GM18909 (cell line): ENCODE data around the gene IGFL2.
"Not testable (repeated sequence)": the region's sequence is repeated elsewhere in the genome, so short reads cannot be mapped to it uniquely, and the experiment has no call there.

ENCODE experiments used
- ATAC-seq: cut with Tn5 transposase; IDR thresholded peaks from one replicate; pipeline ENCODE4 v1.9.1; 2021; ENCODE audit warnings: mild to moderate bottlenecking; ENCODE audit not compliant: unreplicated experiment, poor library complexity

IGFL2 gene

DNA sequence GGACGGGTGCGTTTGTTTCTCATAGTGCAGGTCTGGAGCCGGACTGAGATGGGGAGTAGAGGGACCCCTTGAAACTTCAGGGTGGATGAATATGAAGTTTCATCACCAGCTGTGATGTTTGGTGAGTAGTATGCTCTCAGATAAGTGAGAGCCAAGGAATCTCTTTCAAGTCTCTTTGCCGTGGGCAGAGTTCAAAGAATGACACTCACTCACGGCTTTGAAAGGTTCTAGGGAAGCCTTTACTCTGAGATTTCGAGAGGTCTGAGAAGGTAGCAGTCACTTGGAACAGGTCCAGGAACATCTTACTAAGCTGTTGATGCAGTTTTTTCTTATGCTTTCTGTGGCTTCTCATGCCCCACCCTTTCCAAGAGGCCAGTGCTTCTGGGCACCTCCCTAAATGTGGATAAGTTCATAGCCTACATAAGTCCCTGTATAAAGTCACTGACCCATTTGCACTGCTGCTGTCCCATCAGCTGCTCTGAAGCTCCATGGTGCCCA is at the start of gene IGFL2:
Gene IGFL2 (plus strand): TSS at position 448 of the 498 bp plus-strand sequence. CDS start 41 bp downstream, at position 489.
- no peak for ATAC-seq

GRCh38 chr19:46100344-46100743 is 47.7 kb upstream of the IGFL2 start:
- no peak for ATAC-seq

GRCh38 chr19:46101293-46101692 is 46.7 kb upstream of the IGFL2 start:
- no peak for ATAC-seq

- not testable (repeated sequence) for ATAC-seq
Observed at GRCh38 chr19:46102333-46102732, 45.7 kb upstream of the IGFL2 start.

GRCh38 chr19:46107371-46107770 is 40.7 kb upstream of the IGFL2 start:
- ATAC-seq: no peak

- no peak for ATAC-seq
Observed at GRCh38 chr19:46109876-46110275, 38.2 kb upstream of the IGFL2 start.

DNA sequence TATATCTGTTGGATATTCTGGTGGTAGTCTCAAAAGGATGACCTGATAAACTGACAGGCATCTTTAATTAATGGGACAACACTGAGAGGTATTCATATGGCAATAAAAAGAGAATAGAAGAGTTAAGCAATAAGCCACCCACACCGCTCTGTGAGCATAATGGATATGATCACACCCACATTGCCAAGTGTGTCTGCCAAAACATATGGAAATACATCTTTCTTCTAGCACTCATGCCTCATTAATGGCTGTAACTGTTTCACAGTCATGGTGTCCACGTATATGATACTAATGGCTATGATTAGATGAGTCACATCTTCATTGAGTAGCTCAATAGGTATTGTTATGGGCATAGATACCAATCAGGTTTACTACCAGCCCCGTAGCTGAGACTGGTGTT is 36.7 kb upstream of the IGFL2 start:
- ATAC-seq: no peak

- no peak for ATAC-seq
Observed at GRCh38 chr19:46112527-46112926, 35.5 kb upstream of the IGFL2 start.

DNA sequence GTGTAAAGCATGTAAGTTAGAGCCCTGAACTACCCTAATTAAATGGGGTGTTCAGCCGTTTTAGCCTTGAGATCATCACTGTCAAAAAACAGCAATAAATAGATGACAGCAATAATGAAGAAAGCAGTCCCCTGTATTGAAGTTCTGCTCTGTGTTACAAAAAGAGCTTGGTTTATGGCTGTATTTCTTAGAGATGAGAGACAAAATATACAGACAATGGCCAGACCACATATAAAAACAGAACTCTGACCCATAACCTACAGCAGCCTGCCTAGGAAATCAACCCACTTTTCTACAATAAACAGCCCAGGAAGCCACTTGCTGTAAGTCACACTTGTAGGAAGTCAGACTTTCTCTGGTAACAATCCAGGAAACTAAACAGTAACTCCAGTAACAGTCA is 34.3 kb upstream of the IGFL2 start:
- ATAC-seq: no peak

GRCh38 chr19:46115396-46116106 is 32.5 kb upstream of the IGFL2 start:
- ATAC-seq: no peak

- no peak for ATAC-seq
Observed at GRCh38 chr19:46116121-46116520, 31.9 kb upstream of the IGFL2 start.

- ATAC-seq: no peak
Observed at GRCh38 chr19:46118136-46118535, 29.9 kb upstream of the IGFL2 start.

DNA sequence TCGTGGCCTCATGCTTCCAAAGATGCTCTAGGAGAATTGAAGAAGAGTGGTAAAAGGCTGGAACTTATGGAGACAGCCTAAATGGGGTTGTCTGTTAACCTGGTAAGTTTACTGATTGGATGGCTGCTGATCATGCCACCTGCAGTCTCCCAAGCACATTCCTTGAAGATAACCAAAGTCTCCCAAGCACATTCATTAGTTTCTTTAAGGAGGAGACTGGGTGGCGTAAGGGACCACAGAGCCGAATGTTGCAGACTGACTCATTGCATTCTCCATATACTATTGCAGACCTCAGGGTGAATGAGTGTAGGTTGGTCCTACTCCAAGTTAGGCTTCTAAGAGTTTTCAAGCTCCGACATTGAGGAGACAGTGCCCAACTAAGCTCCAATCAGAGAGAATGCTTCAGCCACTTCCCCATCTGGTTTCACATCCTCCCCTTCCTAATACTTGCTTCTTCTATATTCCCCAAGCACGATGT is 23.4 kb upstream of the IGFL2 start, which contains the start of gene IGFL3:
Gene IGFL3 (minus strand): TSS at position 51 of the 478 bp plus-strand sequence. CDS start 39 bp downstream, at position 12.
- no peak for ATAC-seq

GRCh38 chr19:46125447-46125846 is 22.6 kb upstream of the IGFL2 start:
- ATAC-seq: no peak

DNA sequence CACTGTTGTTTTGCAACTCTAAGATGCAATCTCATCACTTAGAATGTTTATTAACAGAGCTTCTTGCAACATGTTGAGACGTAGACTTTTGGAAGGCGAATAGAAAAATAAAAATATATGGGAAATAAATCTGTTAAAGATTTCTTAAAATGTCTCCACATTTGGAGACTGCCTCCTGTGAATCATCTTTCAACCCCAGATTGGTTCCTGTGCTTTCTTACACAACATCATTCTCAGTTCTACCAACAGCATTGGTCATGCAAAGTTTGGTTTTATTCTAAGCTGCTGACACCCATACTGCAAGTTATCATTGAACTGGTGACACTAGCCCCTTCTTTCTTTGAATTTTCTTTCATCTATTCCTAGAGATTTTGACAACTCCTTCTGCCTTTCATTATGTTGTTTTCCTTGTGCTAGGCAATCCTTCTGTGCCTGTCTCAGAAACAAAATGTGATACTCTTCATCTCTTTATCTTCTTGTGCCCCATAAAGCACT is 21.9 kb upstream of the IGFL2 start:
- no peak for ATAC-seq

DNA sequence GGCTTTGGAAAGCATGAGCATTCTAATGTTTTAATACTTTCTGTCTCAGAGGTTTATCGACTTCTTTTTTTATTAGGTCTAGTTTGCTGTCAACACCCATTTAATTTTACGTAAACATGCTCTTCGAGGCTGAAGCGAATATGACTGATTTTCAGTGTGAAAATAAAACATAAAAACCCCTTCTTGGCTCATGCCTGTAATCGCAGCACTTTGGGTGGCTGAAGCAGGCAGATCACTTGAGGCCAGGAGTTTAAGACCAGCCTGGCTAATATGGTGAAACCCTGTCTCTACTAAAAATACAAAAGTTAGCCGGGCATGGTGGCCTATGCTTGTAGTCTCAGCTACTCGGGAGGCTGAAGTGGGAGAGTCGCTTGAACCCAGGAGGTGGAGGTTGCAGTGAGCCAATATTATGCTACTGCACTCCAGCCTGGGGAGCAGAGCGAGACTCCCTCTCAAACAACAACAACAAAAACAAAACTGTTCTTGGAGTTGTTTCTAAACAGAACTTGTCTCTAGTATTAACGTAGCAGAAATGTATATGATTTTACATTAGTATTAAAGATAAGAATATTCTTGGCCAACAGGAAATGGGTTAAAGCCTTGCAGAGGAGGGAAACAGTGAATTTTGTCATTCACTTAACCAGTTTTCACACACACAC is 16.4 kb upstream of the IGFL2 start:
- ATAC-seq: no peak

DNA sequence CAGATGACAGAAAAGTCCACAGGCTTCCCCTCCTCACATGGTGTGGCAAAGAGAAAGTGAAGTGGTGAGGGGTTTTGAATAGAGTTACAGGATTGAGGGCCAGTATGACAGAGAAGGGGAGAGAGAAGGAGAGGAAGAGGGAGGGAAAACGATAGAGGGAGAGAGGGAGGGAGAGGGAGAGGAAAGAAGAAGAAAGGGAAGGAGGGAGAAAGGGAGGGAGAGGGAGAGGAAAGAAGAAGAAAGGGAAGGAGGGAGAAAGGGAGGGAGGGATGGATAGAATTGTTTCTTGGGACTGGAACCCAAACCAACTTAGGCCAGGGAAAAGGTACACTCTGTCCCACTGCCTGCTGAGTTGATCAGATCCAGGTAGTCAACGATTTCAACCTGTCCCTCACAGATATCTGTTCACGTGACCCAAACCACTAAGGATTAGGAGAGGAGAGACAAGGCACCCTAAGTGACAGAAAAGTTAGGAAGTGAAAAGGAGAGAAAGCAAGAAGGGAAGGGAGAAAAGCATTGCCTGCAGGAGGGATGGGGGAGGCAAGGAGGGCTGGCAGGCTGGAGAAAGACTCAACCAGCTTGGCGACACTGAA is 15.4 kb upstream of the IGFL2 start:
- no peak for ATAC-seq

DNA sequence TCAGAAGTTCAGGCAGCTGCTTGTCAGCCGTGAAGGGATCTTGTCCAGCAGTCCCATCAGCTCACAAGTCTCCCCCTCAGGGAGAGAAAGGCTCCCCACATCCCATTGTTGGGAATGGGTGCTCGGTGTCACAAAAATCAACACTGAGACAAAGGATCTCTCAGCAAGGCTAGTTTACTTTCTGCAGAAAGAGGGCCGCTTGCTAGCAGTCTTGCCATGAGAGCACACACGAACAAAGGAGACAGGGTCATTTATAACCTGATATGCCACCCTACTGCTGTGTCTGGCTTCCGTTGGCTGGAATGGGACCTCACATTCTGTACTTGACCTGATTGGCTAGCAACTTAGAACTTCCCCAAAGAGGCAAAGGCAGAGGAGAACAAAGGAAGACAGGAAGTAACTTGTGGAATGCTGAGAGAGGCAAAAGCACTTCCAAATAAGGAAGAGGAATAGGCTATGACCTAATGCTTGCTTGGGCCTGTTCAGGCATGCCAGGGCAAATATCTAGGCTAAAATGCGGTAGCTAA is 14.9 kb upstream of the IGFL2 start:
- no peak for ATAC-seq

GRCh38 chr19:46133777-46134241 is 14.2 kb upstream of the IGFL2 start:
- ATAC-seq: no peak

- no peak for ATAC-seq
Observed at GRCh38 chr19:46134527-46134926, 13.5 kb upstream of the IGFL2 start.
